H1 (cell line): ENCODE data around the gene PAEP. TPM values are rescaled to one million over a fixed set of nuclear protein-coding genes. Genes with fewer than 3 reads are reported as not detected.

Source experiments
- BCL11A ChIP-seq, 2 experiments: IDR thresholded peaks; one replicate each; pipeline ENCODE4 v1.6.1; 2011; ENCODE audit warnings: low read depth in 2 of 2, low read length in 2 of 2, mild to moderate bottlenecking in 2 of 2
- EZH2 ChIP-seq: fragments of 200-600 bp; sonication (generic); IDR thresholded peaks from 2 replicates; pipeline ENCODE4 v1.7.1; 2012; ENCODE audit warnings: low read depth, mild to moderate bottlenecking, moderate library complexity, low read length, inconsistent platforms; ENCODE audit not compliant: severe bottlenecking
- FOSL1 ChIP-seq: IDR thresholded peaks from 2 replicates; pipeline ENCODE4 v1.6.1; 2011; ENCODE audit warnings: mild to moderate bottlenecking, low read depth, low read length, moderate library complexity; ENCODE audit not compliant: insufficient read depth
- KDM4A ChIP-seq: IDR thresholded peaks from one replicate; pipeline ENCODE4 v1.7.1; 2012; ENCODE audit warnings: low read depth, mild to moderate bottlenecking, moderate library complexity, low read length, inconsistent platforms; ENCODE audit not compliant: severe bottlenecking
- polyA plus RNA-seq, 7 experiments: library from polyadenylated mRNA; depleted of rRNA in 3 of 7; stranded (reverse) in 5 of 7; unstranded in 2 of 7; fragments of >200 nt in 5 of 7; fragments of 200-250 nt in 2 of 7; gene quantifications; 1 replicate in 5 of 7; 2 replicates in 1 of 7; 4 replicates in 1 of 7; pipeline versions ENCODE4 v1.2.1 to v1.2.3, GENCODE V29; 2011 to 2013; ENCODE audit warnings: missing spikeins in 2 of 7, mixed read lengths in 2 of 7
- total RNA-seq: library from RNA; stranded (reverse); fragmentation: NEBNext Ultra II Directional; extraction: Animal tissue kit (Norgen Biotek cat#: 25700); gene quantifications from 2 replicates; pipeline ENCODE4 v1.2.1, GENCODE V29; 2021
- TF ChIP-seq, protein P1 (sequence below): fragments of 300-600 bp; sonication (generic); IDR thresholded peaks from 2 replicates; pipeline ENCODE4 v1.7.1; 2012; ENCODE audit warnings: low read length, moderate library complexity, mild to moderate bottlenecking, inconsistent platforms; ENCODE audit not compliant: insufficient replicate concordance

Gene PAEP
- total and polyA plus RNA-seq, 2 of the 8 experiments (the other 6 are each of a cell fraction or from before 2014, with no cell fraction given), result not detected

DNA sequence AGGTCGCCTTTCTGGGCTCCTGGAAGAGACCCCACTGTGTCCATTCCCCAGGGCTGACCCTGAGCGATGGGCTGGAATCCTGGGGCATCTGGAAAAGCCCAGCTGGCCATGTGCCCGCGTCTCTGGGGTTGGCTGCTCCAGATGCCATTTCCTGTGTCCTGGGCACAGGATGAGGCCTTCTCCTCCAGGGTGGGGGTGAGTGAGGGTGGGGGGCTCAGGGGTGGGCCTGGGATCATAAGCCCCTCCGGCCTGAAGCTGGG, 30.7 kb downstream of the PAEP start (continued):
- TF ChIP-seq, protein P1, sequence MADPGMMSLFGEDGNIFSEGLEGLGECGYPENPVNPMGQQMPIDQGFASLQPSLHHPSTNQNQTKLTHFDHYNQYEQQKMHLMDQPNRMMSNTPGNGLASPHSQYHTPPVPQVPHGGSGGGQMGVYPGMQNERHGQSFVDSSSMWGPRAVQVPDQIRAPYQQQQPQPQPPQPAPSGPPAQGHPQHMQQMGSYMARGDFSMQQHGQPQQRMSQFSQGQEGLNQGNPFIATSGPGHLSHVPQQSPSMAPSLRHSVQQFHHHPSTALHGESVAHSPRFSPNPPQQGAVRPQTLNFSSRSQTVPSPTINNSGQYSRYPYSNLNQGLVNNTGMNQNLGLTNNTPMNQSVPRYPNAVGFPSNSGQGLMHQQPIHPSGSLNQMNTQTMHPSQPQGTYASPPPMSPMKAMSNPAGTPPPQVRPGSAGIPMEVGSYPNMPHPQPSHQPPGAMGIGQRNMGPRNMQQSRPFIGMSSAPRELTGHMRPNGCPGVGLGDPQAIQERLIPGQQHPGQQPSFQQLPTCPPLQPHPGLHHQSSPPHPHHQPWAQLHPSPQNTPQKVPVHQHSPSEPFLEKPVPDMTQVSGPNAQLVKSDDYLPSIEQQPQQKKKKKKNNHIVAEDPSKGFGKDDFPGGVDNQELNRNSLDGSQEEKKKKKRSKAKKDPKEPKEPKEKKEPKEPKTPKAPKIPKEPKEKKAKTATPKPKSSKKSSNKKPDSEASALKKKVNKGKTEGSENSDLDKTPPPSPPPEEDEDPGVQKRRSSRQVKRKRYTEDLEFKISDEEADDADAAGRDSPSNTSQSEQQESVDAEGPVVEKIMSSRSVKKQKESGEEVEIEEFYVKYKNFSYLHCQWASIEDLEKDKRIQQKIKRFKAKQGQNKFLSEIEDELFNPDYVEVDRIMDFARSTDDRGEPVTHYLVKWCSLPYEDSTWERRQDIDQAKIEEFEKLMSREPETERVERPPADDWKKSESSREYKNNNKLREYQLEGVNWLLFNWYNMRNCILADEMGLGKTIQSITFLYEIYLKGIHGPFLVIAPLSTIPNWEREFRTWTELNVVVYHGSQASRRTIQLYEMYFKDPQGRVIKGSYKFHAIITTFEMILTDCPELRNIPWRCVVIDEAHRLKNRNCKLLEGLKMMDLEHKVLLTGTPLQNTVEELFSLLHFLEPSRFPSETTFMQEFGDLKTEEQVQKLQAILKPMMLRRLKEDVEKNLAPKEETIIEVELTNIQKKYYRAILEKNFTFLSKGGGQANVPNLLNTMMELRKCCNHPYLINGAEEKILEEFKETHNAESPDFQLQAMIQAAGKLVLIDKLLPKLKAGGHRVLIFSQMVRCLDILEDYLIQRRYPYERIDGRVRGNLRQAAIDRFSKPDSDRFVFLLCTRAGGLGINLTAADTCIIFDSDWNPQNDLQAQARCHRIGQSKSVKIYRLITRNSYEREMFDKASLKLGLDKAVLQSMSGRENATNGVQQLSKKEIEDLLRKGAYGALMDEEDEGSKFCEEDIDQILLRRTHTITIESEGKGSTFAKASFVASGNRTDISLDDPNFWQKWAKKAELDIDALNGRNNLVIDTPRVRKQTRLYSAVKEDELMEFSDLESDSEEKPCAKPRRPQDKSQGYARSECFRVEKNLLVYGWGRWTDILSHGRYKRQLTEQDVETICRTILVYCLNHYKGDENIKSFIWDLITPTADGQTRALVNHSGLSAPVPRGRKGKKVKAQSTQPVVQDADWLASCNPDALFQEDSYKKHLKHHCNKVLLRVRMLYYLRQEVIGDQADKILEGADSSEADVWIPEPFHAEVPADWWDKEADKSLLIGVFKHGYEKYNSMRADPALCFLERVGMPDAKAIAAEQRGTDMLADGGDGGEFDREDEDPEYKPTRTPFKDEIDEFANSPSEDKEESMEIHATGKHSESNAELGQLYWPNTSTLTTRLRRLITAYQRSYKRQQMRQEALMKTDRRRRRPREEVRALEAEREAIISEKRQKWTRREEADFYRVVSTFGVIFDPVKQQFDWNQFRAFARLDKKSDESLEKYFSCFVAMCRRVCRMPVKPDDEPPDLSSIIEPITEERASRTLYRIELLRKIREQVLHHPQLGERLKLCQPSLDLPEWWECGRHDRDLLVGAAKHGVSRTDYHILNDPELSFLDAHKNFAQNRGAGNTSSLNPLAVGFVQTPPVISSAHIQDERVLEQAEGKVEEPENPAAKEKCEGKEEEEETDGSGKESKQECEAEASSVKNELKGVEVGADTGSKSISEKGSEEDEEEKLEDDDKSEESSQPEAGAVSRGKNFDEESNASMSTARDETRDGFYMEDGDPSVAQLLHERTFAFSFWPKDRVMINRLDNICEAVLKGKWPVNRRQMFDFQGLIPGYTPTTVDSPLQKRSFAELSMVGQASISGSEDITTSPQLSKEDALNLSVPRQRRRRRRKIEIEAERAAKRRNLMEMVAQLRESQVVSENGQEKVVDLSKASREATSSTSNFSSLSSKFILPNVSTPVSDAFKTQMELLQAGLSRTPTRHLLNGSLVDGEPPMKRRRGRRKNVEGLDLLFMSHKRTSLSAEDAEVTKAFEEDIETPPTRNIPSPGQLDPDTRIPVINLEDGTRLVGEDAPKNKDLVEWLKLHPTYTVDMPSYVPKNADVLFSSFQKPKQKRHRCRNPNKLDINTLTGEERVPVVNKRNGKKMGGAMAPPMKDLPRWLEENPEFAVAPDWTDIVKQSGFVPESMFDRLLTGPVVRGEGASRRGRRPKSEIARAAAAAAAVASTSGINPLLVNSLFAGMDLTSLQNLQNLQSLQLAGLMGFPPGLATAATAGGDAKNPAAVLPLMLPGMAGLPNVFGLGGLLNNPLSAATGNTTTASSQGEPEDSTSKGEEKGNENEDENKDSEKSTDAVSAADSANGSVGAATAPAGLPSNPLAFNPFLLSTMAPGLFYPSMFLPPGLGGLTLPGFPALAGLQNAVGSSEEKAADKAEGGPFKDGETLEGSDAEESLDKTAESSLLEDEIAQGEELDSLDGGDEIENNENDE, result no peak
- no peak for TF ChIP-seq KDM4A
- no peak for TF ChIP-seq FOSL1
- no peak for TF ChIP-seq EZH2
- TF ChIP-seq BCL11A (IDR thresholded peaks at IDR 0.05; ENCODE audit: low read depth in 2 of 2, low read length in 2 of 2), result no peak
